ENCODE measurements around the gene SLX4IP. TPM values are rescaled to one million over a fixed set of nuclear protein-coding genes. Genes with fewer than 3 reads are reported as not detected.
A peak's percentile ranks its signal among the peaks of the same experiment; 100 is the strongest.

SLX4IP gene
- total RNA-seq, 1 experiment from 2014 or later: 11.1 TPM

DNA sequence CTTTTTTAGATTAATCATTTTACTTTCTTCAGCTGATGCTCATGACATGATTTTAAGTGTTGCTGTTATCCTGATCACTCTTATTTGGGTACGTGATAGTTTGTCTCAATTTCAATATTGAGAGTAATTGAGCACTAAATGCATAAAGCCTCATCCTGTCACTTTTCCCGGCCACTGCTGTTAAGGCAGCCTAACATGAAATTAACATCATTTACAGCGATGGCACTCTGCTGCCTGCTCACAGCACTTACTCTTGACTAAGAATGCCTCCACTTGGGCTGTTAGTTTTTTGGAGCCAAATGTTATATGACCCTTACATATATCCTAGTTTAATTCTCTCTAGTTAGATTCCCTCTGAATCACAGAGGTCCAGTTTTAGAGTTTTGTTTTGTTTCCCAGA is 107.3 kb downstream of the SLX4IP start:
- Histone ChIP-seq H3K79me2 (ENCODE audit: insufficient read depth, low read length) (no peaks in the 10 kb centered on the region), H3K27me3 (ENCODE audit: insufficient read depth, low read length) (no peaks in the 10 kb centered on the region), H3K36me3 (ENCODE audit: control insufficient read depth in 1 of 2, insufficient read depth in 2 of 2, low read length in 2 of 2) (no peaks in the 10 kb centered on the region), H3K9me2 (ENCODE audit: insufficient read depth) (no peaks in the 10 kb centered on the region), H3K27ac (ENCODE audit: low read depth, low read length) (peak overlapping the region; percentile 94; the same call in 1 of the 2 replicates), H4K20me1 (ENCODE audit: insufficient read depth) (no peaks in the 10 kb centered on the region), H3K4me1 (ENCODE audit: control insufficient read depth in 1 of 2, insufficient read depth in 2 of 2, low read length in 2 of 2) (peaks cover 75 to 79% of the 10 kb centered on the region in 2 experiments), H2AFZ (ENCODE audit: low read depth, low read length, poor library complexity, severe bottlenecking) (no peak overlapping the region), H3K9ac (ENCODE audit: low read length) (no peak overlapping the region), H3K4me2 (ENCODE audit: low read length) (no peak overlapping the region; the same call in 1 of the 2 replicates), H3K9me3 (ENCODE audit: control insufficient read depth in 1 of 2, insufficient read depth in 1 of 2, low read depth in 1 of 2, low read length in 2 of 2) (no peaks in the 10 kb centered on the region), H3K4me3 (replicated peaks in 1 of 2; ENCODE audit: low read depth in 1 of 2, low read length in 2 of 2) (no peak overlapping the region)
- POLR2A ChIA-PET: no interaction called here
- ATAC-seq (no peak), DNase-seq (ENCODE audit: low read depth, low spot score) (no peak)
- TF ChIP-seq SRF (IDR thresholded peaks at IDR 0.05; ENCODE audit: low read depth) (no peak), ZFX (IDR thresholded peaks at IDR 0.05) (no peak), YY1 (IDR thresholded peaks at IDR 0.05; ENCODE audit: extremely low read depth, insufficient replicate concordance, low read depth, low read length) (no peak), SP1 (IDR thresholded peaks at IDR 0.05; ENCODE audit: low read depth) (no peak), JUND (IDR thresholded peaks at IDR 0.05) (no peak), EGR1 (IDR thresholded peaks at IDR 0.05; ENCODE audit: low read depth) (no peak), EZH2 (IDR thresholded peaks at IDR 0.05) (no peak), CEBPB (IDR thresholded peaks at IDR 0.05; ENCODE audit: low read depth) (no peak), EZH2phosphoT487 (IDR thresholded peaks at IDR 0.05; ENCODE audit: borderline replicate concordance) (no peak), POLR2AphosphoS5 (IDR thresholded peaks at IDR 0.05; ENCODE audit: low read depth, low read length) (no peak), ZNF274 (IDR thresholded peaks at IDR 0.05; ENCODE audit: low read depth, low read length) (no peak), RAD21 (IDR thresholded peaks at IDR 0.05; ENCODE audit: low read depth) (no peak), ELF1 (IDR thresholded peaks at IDR 0.05; ENCODE audit: borderline replicate concordance, low read depth) (no peak), TCF7L2 (IDR thresholded peaks at IDR 0.05; ENCODE audit: borderline replicate concordance, extremely low read depth, insufficient read depth, insufficient read length) (no peak)
- TF ChIP-seq, protein P1, sequence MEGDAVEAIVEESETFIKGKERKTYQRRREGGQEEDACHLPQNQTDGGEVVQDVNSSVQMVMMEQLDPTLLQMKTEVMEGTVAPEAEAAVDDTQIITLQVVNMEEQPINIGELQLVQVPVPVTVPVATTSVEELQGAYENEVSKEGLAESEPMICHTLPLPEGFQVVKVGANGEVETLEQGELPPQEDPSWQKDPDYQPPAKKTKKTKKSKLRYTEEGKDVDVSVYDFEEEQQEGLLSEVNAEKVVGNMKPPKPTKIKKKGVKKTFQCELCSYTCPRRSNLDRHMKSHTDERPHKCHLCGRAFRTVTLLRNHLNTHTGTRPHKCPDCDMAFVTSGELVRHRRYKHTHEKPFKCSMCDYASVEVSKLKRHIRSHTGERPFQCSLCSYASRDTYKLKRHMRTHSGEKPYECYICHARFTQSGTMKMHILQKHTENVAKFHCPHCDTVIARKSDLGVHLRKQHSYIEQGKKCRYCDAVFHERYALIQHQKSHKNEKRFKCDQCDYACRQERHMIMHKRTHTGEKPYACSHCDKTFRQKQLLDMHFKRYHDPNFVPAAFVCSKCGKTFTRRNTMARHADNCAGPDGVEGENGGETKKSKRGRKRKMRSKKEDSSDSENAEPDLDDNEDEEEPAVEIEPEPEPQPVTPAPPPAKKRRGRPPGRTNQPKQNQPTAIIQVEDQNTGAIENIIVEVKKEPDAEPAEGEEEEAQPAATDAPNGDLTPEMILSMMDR (IDR thresholded peaks at IDR 0.05 in 2 of 3, conservative IDR thresholded peaks at IDR 0.05 in 1 of 3; ENCODE audit: borderline replicate concordance in 1 of 3, insufficient read depth in 1 of 3, low read depth in 2 of 3, low read length in 2 of 3): no peak
- TF ChIP-seq, protein P2, sequence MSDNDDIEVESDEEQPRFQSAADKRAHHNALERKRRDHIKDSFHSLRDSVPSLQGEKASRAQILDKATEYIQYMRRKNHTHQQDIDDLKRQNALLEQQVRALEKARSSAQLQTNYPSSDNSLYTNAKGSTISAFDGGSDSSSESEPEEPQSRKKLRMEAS (IDR thresholded peaks at IDR 0.05): no peak
- TF ChIP-seq, protein P3, sequence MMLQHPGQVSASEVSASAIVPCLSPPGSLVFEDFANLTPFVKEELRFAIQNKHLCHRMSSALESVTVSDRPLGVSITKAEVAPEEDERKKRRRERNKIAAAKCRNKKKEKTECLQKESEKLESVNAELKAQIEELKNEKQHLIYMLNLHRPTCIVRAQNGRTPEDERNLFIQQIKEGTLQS (IDR thresholded peaks at IDR 0.05): no peak
- TF ChIP-seq, protein P4, sequence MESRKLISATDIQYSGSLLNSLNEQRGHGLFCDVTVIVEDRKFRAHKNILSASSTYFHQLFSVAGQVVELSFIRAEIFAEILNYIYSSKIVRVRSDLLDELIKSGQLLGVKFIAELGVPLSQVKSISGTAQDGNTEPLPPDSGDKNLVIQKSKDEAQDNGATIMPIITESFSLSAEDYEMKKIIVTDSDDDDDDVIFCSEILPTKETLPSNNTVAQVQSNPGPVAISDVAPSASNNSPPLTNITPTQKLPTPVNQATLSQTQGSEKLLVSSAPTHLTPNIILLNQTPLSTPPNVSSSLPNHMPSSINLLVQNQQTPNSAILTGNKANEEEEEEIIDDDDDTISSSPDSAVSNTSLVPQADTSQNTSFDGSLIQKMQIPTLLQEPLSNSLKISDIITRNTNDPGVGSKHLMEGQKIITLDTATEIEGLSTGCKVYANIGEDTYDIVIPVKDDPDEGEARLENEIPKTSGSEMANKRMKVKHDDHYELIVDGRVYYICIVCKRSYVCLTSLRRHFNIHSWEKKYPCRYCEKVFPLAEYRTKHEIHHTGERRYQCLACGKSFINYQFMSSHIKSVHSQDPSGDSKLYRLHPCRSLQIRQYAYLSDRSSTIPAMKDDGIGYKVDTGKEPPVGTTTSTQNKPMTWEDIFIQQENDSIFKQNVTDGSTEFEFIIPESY (IDR thresholded peaks at IDR 0.05; ENCODE audit: extremely low read depth, insufficient replicate concordance, low read length): no peak
- TF ChIP-seq, protein P5, sequence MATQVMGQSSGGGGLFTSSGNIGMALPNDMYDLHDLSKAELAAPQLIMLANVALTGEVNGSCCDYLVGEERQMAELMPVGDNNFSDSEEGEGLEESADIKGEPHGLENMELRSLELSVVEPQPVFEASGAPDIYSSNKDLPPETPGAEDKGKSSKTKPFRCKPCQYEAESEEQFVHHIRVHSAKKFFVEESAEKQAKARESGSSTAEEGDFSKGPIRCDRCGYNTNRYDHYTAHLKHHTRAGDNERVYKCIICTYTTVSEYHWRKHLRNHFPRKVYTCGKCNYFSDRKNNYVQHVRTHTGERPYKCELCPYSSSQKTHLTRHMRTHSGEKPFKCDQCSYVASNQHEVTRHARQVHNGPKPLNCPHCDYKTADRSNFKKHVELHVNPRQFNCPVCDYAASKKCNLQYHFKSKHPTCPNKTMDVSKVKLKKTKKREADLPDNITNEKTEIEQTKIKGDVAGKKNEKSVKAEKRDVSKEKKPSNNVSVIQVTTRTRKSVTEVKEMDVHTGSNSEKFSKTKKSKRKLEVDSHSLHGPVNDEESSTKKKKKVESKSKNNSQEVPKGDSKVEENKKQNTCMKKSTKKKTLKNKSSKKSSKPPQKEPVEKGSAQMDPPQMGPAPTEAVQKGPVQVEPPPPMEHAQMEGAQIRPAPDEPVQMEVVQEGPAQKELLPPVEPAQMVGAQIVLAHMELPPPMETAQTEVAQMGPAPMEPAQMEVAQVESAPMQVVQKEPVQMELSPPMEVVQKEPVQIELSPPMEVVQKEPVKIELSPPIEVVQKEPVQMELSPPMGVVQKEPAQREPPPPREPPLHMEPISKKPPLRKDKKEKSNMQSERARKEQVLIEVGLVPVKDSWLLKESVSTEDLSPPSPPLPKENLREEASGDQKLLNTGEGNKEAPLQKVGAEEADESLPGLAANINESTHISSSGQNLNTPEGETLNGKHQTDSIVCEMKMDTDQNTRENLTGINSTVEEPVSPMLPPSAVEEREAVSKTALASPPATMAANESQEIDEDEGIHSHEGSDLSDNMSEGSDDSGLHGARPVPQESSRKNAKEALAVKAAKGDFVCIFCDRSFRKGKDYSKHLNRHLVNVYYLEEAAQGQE (IDR thresholded peaks at IDR 0.05; ENCODE audit: low read depth): no peak
- BruUV-seq (replicated peaks): no TSS peak
- CTCF ChIA-PET: no interaction called here
- intact Hi-C loops (cut with micrococcal nuclease): no loop called here
- RAD21 ChIA-PET (ENCODE audit: low non-redundant PET in 1 of 2, low total read pairs in 2 of 2, uncharacterized antibody in 2 of 2, unreplicated experiment in 2 of 2): no interaction called here

Measured in HCT116 (cell line).